Activated naive CD4-positive, alpha-beta T cell treated with anti-CD3 and anti-CD28 coated beads for 36 hours (primary cell): ENCODE results near the gene SPATA18. TPM values are rescaled to one million over a fixed set of nuclear protein-coding genes. Genes with fewer than 3 reads are reported as not detected.

ENCODE experiments used
- CTCF ChIA-PET: fragments of 350-600 bp; sonication (Branson Sonifier 250); formaldehyde crosslinking; loops from one replicate; lab custom pipeline; 2021; ENCODE audit warnings: antibody characterized with exemption; lab: Charles Lee
- DNase-seq: peaks from one replicate; pipeline ENCODE4 v3.0.0-alpha.2; 2020
- H3K27ac Mint-ChIP-seq: one replicate; pipeline ENCODE4 v1.8.0; 2021; ENCODE audit warnings: mild to moderate bottlenecking, mixed read lengths
- H3K27me3 Mint-ChIP-seq: one replicate; pipeline ENCODE4 v1.8.0; 2021; ENCODE audit warnings: low read depth, mixed read lengths
- H3K36me3 Mint-ChIP-seq: one replicate; pipeline ENCODE4 v1.8.0; 2021; ENCODE audit warnings: low read depth, mixed read lengths
- H3K4me1 Mint-ChIP-seq: one replicate; pipeline ENCODE4 v1.8.0; 2021; ENCODE audit warnings: low read depth, mixed read lengths
- H3K4me3 Mint-ChIP-seq: one replicate; pipeline ENCODE4 v1.8.0; 2021; ENCODE audit warnings: mild to moderate bottlenecking, moderate library complexity, mixed read lengths
- H3K9me3 Mint-ChIP-seq: one replicate; pipeline ENCODE4 v1.8.0; 2021; ENCODE audit warnings: mixed read lengths
- intact Hi-C: fragments of 100-400 bp; cut with micrococcal nuclease; formaldehyde crosslinking; loops from one replicate; pipeline ENCODE4 v1.15.1; 2023
- total RNA-seq, 2 experiments: library from RNA; stranded (reverse); gene quantifications; one replicate each; pipeline ENCODE4 v1.2.3, GENCODE V29; 2021

SPATA18 gene
- total RNA-seq, 2 experiments from 2014 or later = 0.40 TPM; not detected in 1

GRCh38 chr4:52028970-52029369 is 22.1 kb upstream of the SPATA18 start:
- no peak for DNase-seq
- Mint-ChIP-seq H3K4me3 (no peak overlapping the region), H3K36me3 (peaks cover 10% of the 10 kb centered on the region), H3K9me3 (no peaks in the 10 kb centered on the region), H3K4me1 (no peaks in the 10 kb centered on the region), H3K27me3 (no peaks in the 10 kb centered on the region), H3K27ac (no peak overlapping the region)
- intact Hi-C loops = no loop called here
- CTCF ChIA-PET = interaction anchor here (1.0 kb wide), 1 partner anchor 9 kb away, joined by 3 read pairs; the partner anchor contains the start of gene SGCB

DNA sequence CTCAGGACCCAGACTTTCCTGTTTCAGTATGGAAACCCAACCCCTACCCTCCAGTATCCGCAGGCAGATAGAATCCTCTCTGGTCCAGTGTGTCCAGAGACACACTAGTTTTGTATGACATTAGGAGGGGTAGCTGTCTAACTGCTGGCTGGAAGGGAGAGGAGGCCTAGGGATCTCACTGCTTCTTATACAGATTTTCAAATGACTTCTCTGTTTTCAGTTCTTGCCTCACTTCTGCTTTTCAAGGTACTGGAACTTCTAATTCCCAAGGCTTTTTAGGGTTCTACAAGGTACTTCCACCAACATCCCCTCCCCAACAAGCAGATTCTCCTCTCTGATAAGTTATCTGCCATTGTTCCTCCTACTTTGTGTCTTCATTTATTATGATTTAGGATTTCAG is 19.1 kb upstream of the SPATA18 start:
- Mint-ChIP-seq H3K36me3 (peaks cover 9% of the 10 kb centered on the region), H3K4me1 (peaks cover 9% of the 10 kb centered on the region), H3K4me3 (no peak overlapping the region), H3K27ac (no peak overlapping the region), H3K9me3 (no peaks in the 10 kb centered on the region), H3K27me3 (no peaks in the 10 kb centered on the region)
- intact Hi-C loops = loop anchor here (10.0 kb wide), 1 partner anchor 683 kb away; no protein-coding TSS in a partner anchor
- CTCF ChIA-PET = no interaction called here
- no peak for DNase-seq

GRCh38 chr4:52035190-52035589 is 15.9 kb upstream of the SPATA18 start:
- DNase-seq = no peak
- Mint-ChIP-seq H3K4me1 (peaks cover 20% of the 10 kb centered on the region), H3K36me3 (peaks cover 1% of the 10 kb centered on the region), H3K9me3 (no peaks in the 10 kb centered on the region), H3K27me3 (peaks cover 2% of the 10 kb centered on the region), H3K27ac (no peak overlapping the region), H3K4me3 (no peak overlapping the region)
- intact Hi-C loops = loop anchor here (10.0 kb wide), 1 partner anchor 680 kb away; no protein-coding TSS in a partner anchor
- CTCF ChIA-PET = no interaction called here

DNA sequence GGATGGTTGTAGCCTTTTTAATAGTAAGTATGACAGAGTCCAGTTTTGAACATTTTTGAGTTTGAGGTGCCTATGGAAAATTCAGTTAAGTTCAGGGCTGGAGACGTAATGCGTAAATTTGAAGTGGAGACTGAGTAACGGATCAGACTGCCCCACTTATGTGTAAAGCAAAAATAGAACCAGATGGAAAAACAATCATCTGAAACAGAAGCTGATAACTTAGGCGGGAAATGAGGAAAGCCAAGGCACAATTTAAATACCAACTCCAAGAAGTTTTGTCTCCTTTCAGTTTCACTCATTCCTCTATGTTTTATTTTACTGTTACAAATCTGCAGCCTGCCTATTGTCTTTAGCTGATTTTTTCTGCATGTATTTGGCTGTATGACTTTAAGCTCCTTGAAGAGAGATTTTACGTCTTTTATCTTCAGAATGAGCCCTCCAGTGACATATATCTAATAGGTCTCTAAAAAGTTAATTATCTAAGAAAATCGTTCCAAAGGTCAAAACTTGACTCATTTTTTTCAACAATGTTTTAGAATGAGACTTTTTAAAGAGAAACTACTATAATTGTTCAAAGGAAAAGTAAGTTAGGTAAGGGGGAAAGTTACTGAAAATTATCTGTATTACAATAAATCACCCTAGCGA is 14.1 kb upstream of the SPATA18 start:
- intact Hi-C loops = loop anchor here (10.0 kb wide), 1 partner anchor 678 kb away; no protein-coding TSS in a partner anchor
- peaks cover 6% of the 10 kb centered on the region for H3K27me3 Mint-ChIP-seq
- CTCF ChIA-PET = interaction anchor here (1.5 kb wide), 1 partner anchor 141 kb away, joined by 3 read pairs; no protein-coding TSS in a partner anchor
- DNase-seq = no peak
- H3K4me3 Mint-ChIP-seq = peak overlapping the region; percentile 79
- H3K4me1 Mint-ChIP-seq = peaks cover 20% of the 10 kb centered on the region
- H3K9me3 Mint-ChIP-seq = no peaks in the 10 kb centered on the region
- no peak overlapping the region for H3K27ac Mint-ChIP-seq
- no peaks in the 10 kb centered on the region for H3K36me3 Mint-ChIP-seq

GRCh38 chr4:52037689-52038102 is 13.4 kb upstream of the SPATA18 start:
- CTCF ChIA-PET = interaction anchor here (1.1 to 1.5 kb wide), 3 partner anchors 9 to 142 kb away, joined by 3 read pairs; no protein-coding TSS in a partner anchor
- peaks cover 11% of the 10 kb centered on the region for H3K27me3 Mint-ChIP-seq
- H3K36me3 Mint-ChIP-seq = no peaks in the 10 kb centered on the region
- no peak overlapping the region for H3K27ac Mint-ChIP-seq
- intact Hi-C loops = loop anchor here (1.0 to 10.0 kb wide), 2 partner anchors 194 to 677 kb away; partner anchors contain the start of gene DCUN1D4
- H3K9me3 Mint-ChIP-seq = no peaks in the 10 kb centered on the region
- H3K4me1 Mint-ChIP-seq = peaks cover 20% of the 10 kb centered on the region
- peak overlapping the region; percentile 79 for H3K4me3 Mint-ChIP-seq
- DNase-seq = peak; percentile 48

DNA sequence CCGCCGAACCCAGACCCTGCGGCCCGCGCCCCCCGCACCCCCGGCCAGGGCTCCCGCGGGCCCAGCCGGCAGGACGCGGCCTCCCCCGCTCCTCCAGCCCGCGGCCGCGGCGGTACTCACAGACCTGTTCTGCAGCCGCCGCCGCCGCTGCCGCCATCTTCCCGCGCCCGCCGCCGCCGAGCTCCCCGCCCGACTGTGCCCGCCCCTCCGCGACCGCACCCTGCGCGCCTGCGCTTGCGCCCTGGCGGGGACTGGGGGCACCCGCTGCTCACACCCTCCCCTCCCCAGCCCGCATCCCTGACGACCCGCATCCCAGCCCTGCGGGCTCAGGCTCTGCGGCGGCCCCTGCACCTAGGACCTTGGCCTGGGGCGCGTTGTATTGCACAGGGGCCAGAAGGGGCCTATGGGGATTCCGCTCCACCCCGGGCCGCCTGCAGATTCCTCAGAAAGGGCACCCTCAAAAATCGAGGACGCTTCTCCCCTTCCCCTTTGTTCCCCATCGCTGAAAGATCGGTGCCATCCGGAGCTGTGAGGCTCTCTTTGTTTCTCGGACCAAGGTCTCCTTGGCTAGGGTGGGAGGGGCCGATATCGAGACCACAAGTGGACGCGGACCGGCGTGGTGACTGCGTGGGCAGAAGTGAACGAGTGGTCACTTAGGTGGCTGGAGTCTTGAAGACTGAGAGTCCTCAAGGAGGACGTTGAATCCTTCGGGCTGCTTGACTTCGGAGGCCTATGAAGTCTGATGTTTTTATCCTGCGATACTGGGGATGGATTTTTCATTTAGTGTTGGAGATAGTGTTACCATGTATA is 12.8 kb upstream of the SPATA18 start, which contains the start of gene SGCB:
Gene SGCB (minus strand): TSS at position 197 of the 810 bp plus-strand sequence. CDS start 40 bp downstream, at position 157.
- Mint-ChIP-seq H3K4me3 (peak within 1 kb of the TSS; percentile 79), H3K27ac (no peak within 1 kb of the TSS), H3K27me3 (peaks cover 13% of the 10 kb centered on the region), H3K9me3 (no peaks in the 10 kb centered on the region), H3K36me3 (no peaks in the 10 kb centered on the region), H3K4me1 (peaks cover 20% of the 10 kb centered on the region)
- CTCF ChIA-PET = interaction anchor here (1.1 to 1.5 kb wide), 3 partner anchors 10 to 142 kb away, joined by 3 read pairs; no protein-coding TSS in a partner anchor
- DNase-seq = peak; percentile 66
- intact Hi-C loops = loop anchor here (1.0 to 10.0 kb wide), 2 partner anchors 195 to 676 kb away; partner anchors contain the start of gene DCUN1D4

DNA sequence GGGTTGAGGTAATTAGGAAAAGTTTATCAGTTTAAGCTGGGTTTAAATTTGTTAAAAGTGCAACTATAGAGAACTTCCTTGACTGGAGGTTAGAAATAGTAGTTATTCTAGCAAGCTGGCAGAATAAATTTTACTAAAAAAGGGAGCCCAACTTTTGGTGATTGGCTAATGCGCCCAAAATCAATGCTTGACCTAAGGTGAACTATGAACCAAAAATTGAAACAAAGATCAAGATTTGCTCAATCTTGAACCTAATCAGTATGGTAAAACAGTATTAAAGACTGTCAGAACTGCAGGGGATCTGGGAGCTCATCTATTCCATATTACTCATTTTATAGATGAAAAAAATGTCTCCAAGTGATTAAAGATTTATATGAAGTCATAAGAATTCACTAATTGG is 6.1 kb upstream of the SPATA18 start:
- CTCF ChIA-PET = no interaction called here
- no peak for DNase-seq
- intact Hi-C loops = no loop called here

DNA sequence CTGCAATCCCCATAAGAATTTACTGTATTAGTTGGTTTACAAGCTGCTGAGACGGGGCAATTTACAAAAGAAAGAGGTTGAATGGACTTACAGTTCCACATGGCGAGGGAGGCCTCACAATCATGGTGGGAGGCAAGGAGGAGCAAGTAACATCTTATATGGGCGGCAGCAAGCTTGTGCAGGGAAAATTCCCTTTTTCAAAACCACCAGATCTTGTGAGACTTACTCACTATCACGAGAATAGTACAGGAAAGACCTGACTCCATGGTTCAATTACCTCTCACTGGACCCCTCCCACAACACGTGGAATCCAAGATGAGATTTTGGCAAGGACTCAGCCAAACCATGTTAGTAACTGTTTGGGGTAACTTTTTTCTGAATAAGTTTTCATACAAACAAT is 1.8 kb upstream of the SPATA18 start:
- intact Hi-C loops = no loop called here
- Mint-ChIP-seq H3K9me3 (no peaks in the 10 kb centered on the region), H3K36me3 (no peaks in the 10 kb centered on the region), H3K27me3 (peaks cover 76% of the 10 kb centered on the region), H3K4me3 (no peak overlapping the region), H3K4me1 (peaks cover 15% of the 10 kb centered on the region), H3K27ac (no peak overlapping the region)
- DNase-seq = no peak
- CTCF ChIA-PET = no interaction called here

More for the DNA sequence above, 6.1 kb upstream of the SPATA18 start:
- no peaks in the 10 kb centered on the region for H3K9me3 Mint-ChIP-seq
- H3K4me3 Mint-ChIP-seq = no peak overlapping the region
- H3K27ac Mint-ChIP-seq = no peak overlapping the region
- H3K4me1 Mint-ChIP-seq = no peaks in the 10 kb centered on the region
- H3K27me3 Mint-ChIP-seq = peaks cover 49% of the 10 kb centered on the region
- no peaks in the 10 kb centered on the region for H3K36me3 Mint-ChIP-seq

DNA sequence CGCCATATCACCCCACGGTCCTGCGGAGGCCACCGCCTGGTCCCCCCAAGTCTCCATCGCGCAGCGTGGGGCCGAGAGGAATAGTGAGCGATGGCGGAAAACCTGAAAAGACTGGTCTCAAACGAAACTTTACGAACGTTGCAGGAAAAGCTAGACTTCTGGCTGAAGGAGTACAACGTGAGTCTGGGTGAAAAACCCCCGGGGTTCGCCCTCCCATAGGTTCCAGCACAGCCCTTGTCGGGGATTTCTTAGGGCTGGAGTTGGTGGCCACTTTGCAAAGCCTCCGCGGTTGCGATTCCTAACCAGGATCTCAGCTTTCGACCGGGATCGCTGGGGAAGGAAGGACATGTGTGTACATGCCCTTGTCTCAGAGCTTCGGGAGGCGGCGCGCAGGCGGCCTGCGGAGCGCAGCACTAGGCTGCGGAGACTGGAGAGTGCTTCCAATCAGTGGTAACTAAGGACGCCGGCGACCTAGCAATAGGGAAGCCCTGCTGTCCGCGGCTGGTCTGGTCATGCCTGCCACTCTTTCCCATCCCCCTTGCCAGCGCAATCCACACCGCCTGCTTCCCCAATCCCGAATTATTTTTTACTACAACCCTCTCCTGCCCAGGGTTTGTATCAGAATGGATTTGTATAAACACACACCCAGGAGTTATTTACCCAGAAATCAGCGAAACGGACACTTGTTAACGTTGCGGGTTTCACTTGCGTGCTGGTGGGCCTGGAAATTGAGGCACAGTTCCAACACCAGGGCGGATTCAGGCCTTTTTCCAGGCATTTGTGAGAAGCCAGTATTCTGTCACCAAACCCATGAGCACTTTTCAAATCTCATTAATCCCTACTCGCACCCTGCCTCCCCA is 741 bp downstream of the SPATA18 start:
- H3K27me3 Mint-ChIP-seq = peaks cover 68% of the 10 kb centered on the region
- intact Hi-C loops = no loop called here
- peak; percentile 16 for DNase-seq

DNA sequence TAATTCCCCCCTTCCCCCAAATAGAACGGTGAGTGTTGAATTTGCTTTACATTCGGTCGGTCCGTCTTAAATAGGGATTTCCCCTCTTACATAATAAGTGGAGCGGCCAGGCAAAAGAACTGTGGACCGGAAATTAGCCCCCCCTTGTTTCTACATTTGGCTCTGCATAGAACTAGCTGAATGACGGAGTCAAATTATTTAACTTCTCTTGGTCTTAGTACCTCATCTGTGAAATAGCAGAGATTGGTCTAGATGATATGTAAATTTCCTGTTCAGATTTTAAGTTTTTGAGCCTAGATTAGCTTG is 1.3 kb downstream of the SPATA18 start:
- intact Hi-C loops = no loop called here
- peak overlapping the region; percentile 32 for H3K4me3 Mint-ChIP-seq
- no peaks in the 10 kb centered on the region for H3K36me3 Mint-ChIP-seq
- H3K27ac Mint-ChIP-seq = no peak overlapping the region
- CTCF ChIA-PET = interaction anchor here (0.7 kb wide), 1 partner anchor 1023 kb away, joined by 4 read pairs; no protein-coding TSS in a partner anchor
- DNase-seq = no peak
- no peaks in the 10 kb centered on the region for H3K9me3 Mint-ChIP-seq
- H3K4me1 Mint-ChIP-seq = peaks cover 15% of the 10 kb centered on the region
- peaks cover 64% of the 10 kb centered on the region for H3K27me3 Mint-ChIP-seq

More for the DNA sequence above, 741 bp downstream of the SPATA18 start:
- Mint-ChIP-seq H3K9me3 (no peaks in the 10 kb centered on the region), H3K27ac (no peak overlapping the region), H3K36me3 (no peaks in the 10 kb centered on the region), H3K4me3 (peak overlapping the region; percentile 61), H3K4me1 (peaks cover 15% of the 10 kb centered on the region)
- CTCF ChIA-PET = interaction anchor here (0.7 kb wide), 1 partner anchor 1023 kb away, joined by 4 read pairs; no protein-coding TSS in a partner anchor

- Mint-ChIP-seq H3K4me3 (no peak overlapping the region), H3K4me1 (peaks cover 15% of the 10 kb centered on the region), H3K36me3 (no peaks in the 10 kb centered on the region), H3K9me3 (no peaks in the 10 kb centered on the region), H3K27me3 (peaks cover 53% of the 10 kb centered on the region), H3K27ac (no peak overlapping the region)
- intact Hi-C loops = no loop called here
- CTCF ChIA-PET = interaction anchor here (0.7 kb wide), 1 partner anchor 18 kb away, joined by 3 read pairs; no protein-coding TSS in a partner anchor
- DNase-seq = no peak
Observed at GRCh38 chr4:52054254-52054653, 3.1 kb downstream of the SPATA18 start.
